Activated CD4-positive, alpha-beta T cell treated with anti-CD3 and anti-CD28 coated beads, Interleukin-2, amount 50 U/mL, for 1 hour (primary cell): ENCODE measurements around the gene PALLD.
"Not testable (repeated sequence)": the region's sequence is repeated elsewhere in the genome, so short reads cannot be mapped to it uniquely, and the experiment has no call there.

Experiments
- DNase-seq: peaks from one replicate; pipeline ENCODE4 v3.0.0-alpha.2; 2020

Gene PALLD

GRCh38 chr4:168496834-168497233 is at the start of gene PALLD:
Gene PALLD (plus strand): TSS chr4:168497052.
- no peak for DNase-seq

- not testable (repeated sequence) for DNase-seq
These were observed 47.8 kb upstream of the PALLD start for GRCh38 chr4:168449063-168449462.

GRCh38 chr4:168449719-168450452 is 47.0 kb upstream of the PALLD start:
- no peak for DNase-seq

GRCh38 chr4:168451331-168451730 is 45.5 kb upstream of the PALLD start:
- DNase-seq = no peak

- no peak for DNase-seq
These were observed 45.0 kb upstream of the PALLD start for GRCh38 chr4:168451744-168452390.

GRCh38 chr4:168453146-168453545 is 43.7 kb upstream of the PALLD start:
- no peak for DNase-seq

- DNase-seq = not testable (repeated sequence)
These were observed 38.6 kb upstream of the PALLD start for GRCh38 chr4:168458256-168458655.

GRCh38 chr4:168461821-168462220 is 35.0 kb upstream of the PALLD start:
- no peak for DNase-seq

GRCh38 chr4:168472920-168473319 is 23.9 kb upstream of the PALLD start:
- no peak for DNase-seq

- no peak for DNase-seq
These were observed 22.1 kb upstream of the PALLD start for GRCh38 chr4:168474660-168475320.

- peak; percentile 18 for DNase-seq
These were observed 21.1 kb upstream of the PALLD start for GRCh38 chr4:168475745-168476144.

- no peak for DNase-seq
These were observed 18.0 kb upstream of the PALLD start for GRCh38 chr4:168478868-168479267.

- peak; percentile 30 for DNase-seq
These were observed 15.8 kb upstream of the PALLD start for GRCh38 chr4:168480931-168481611.

- no peak for DNase-seq
These were observed 13.0 kb upstream of the PALLD start for GRCh38 chr4:168483811-168484210.

- DNase-seq = no peak
These were observed 12.2 kb upstream of the PALLD start for GRCh38 chr4:168484626-168485025.

- DNase-seq = no peak
These were observed 11.5 kb upstream of the PALLD start for GRCh38 chr4:168485156-168485910.

GRCh38 chr4:168486912-168487281 is 10.0 kb upstream of the PALLD start:
- DNase-seq = no peak

GRCh38 chr4:168487282-168488035 is 9.4 kb upstream of the PALLD start:
- no peak for DNase-seq

- DNase-seq = no peak
These were observed 8.0 kb upstream of the PALLD start for GRCh38 chr4:168488869-168489274.

- no peak for DNase-seq
These were observed 7.2 kb upstream of the PALLD start for GRCh38 chr4:168489616-168490015.

- no peak for DNase-seq
These were observed 6.1 kb upstream of the PALLD start for GRCh38 chr4:168490711-168491110.

GRCh38 chr4:168491563-168491962 is 5.3 kb upstream of the PALLD start:
- DNase-seq = no peak
